Measurements from ENCODE around the gene PMF1. TPM values are rescaled to one million over a fixed set of nuclear protein-coding genes. Genes with fewer than 3 reads are reported as not detected.

Gene PMF1
- total RNA-seq, 1 experiment from 2014 or later = 96.6 TPM

- Histone ChIP-seq H3K4me1 (ENCODE audit: insufficient read depth, low read length, poor library complexity, severe bottlenecking) (peaks cover 13% of the 10 kb centered on the region), H3K27me3 (replicated peaks; ENCODE audit: insufficient read depth, low read depth, low read length, poor library complexity) (no peaks in the 10 kb centered on the region), H3K9me3 (ENCODE audit: low read depth, low read length, poor library complexity, severe bottlenecking) (no peaks in the 10 kb centered on the region), H3K36me3 (ENCODE audit: insufficient read depth, low read length, poor library complexity, severe bottlenecking) (peaks cover 3% of the 10 kb centered on the region), H3K4me3 (ENCODE audit: low read depth, low read length, poor library complexity, severe bottlenecking) (no peak overlapping the region), H3K27ac (ENCODE audit: low read depth, low read length, poor library complexity, severe bottlenecking) (no peak overlapping the region)
- CTCF ChIA-PET = no interaction called here
- intact Hi-C loops (cut with micrococcal nuclease; ENCODE audit: unreplicated experiment) = no loop called here
- POLR2A ChIA-PET (ENCODE audit: low non-redundant PET) = no interaction called here
- no peak for DNase-seq (ENCODE audit: low spot score)
- no TSS peak for BruUV-seq (replicated peaks)
- TF ChIP-seq, protein P1, sequence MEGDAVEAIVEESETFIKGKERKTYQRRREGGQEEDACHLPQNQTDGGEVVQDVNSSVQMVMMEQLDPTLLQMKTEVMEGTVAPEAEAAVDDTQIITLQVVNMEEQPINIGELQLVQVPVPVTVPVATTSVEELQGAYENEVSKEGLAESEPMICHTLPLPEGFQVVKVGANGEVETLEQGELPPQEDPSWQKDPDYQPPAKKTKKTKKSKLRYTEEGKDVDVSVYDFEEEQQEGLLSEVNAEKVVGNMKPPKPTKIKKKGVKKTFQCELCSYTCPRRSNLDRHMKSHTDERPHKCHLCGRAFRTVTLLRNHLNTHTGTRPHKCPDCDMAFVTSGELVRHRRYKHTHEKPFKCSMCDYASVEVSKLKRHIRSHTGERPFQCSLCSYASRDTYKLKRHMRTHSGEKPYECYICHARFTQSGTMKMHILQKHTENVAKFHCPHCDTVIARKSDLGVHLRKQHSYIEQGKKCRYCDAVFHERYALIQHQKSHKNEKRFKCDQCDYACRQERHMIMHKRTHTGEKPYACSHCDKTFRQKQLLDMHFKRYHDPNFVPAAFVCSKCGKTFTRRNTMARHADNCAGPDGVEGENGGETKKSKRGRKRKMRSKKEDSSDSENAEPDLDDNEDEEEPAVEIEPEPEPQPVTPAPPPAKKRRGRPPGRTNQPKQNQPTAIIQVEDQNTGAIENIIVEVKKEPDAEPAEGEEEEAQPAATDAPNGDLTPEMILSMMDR (conservative IDR thresholded peaks at IDR 0.05; ENCODE audit: low read depth, low read length) = no peak
- no peak for TF ChIP-seq EZH2 (IDR thresholded peaks at IDR 0.05; ENCODE audit: borderline replicate concordance, low read depth, low read length, poor library complexity, severe bottlenecking)
Measured at GRCh38 chr1:156196445-156196844, 16.4 kb upstream of the PMF1 start.

GRCh38 chr1:156198831-156199349, 13.9 kb upstream of the PMF1 start:
- H3K27me3 ChIP-seq (replicated peaks; ENCODE audit: insufficient read depth, low read depth, low read length, poor library complexity) = no peaks in the 10 kb centered on the region
- no TSS peak for BruUV-seq (replicated peaks)
- TF ChIP-seq, protein P1 (conservative IDR thresholded peaks at IDR 0.05; ENCODE audit: low read depth, low read length) = no peak
- TF ChIP-seq EZH2 (IDR thresholded peaks at IDR 0.05; ENCODE audit: borderline replicate concordance, low read depth, low read length, poor library complexity, severe bottlenecking) = no peak
- no peak overlapping the region for H3K27ac ChIP-seq (ENCODE audit: low read depth, low read length, poor library complexity, severe bottlenecking)
- ChIA-PET CTCF (no interaction called here), POLR2A (ENCODE audit: low non-redundant PET) (no interaction called here)
- H3K4me1 ChIP-seq (ENCODE audit: insufficient read depth, low read length, poor library complexity, severe bottlenecking) = peaks cover 6% of the 10 kb centered on the region
- no peaks in the 10 kb centered on the region for H3K9me3 ChIP-seq (ENCODE audit: low read depth, low read length, poor library complexity, severe bottlenecking)
- peaks cover 3% of the 10 kb centered on the region for H3K36me3 ChIP-seq (ENCODE audit: insufficient read depth, low read length, poor library complexity, severe bottlenecking)
- H3K4me3 ChIP-seq (ENCODE audit: low read depth, low read length, poor library complexity, severe bottlenecking) = no peak overlapping the region
- intact Hi-C loops (cut with micrococcal nuclease; ENCODE audit: unreplicated experiment) = no loop called here
- no peak for DNase-seq (ENCODE audit: low spot score)

GRCh38 chr1:156200044-156200443, 12.8 kb upstream of the PMF1 start:
- CTCF ChIA-PET = interaction anchor here (0.6 kb wide), 1 partner anchor 28 kb away, joined by 6 read pairs; no protein-coding TSS in a partner anchor
- no peaks in the 10 kb centered on the region for H3K9me3 ChIP-seq (ENCODE audit: low read depth, low read length, poor library complexity, severe bottlenecking)
- POLR2A ChIA-PET (ENCODE audit: low non-redundant PET) = no interaction called here
- no peak for DNase-seq (ENCODE audit: low spot score)
- BruUV-seq (replicated peaks) = no TSS peak
- H3K27me3 ChIP-seq (replicated peaks; ENCODE audit: insufficient read depth, low read depth, low read length, poor library complexity) = no peaks in the 10 kb centered on the region
- peaks cover 3% of the 10 kb centered on the region for H3K36me3 ChIP-seq (ENCODE audit: insufficient read depth, low read length, poor library complexity, severe bottlenecking)
- intact Hi-C loops (cut with micrococcal nuclease; ENCODE audit: unreplicated experiment) = no loop called here
- no peaks in the 10 kb centered on the region for H3K4me1 ChIP-seq (ENCODE audit: insufficient read depth, low read length, poor library complexity, severe bottlenecking)
- no peak for TF ChIP-seq EZH2 (IDR thresholded peaks at IDR 0.05; ENCODE audit: borderline replicate concordance, low read depth, low read length, poor library complexity, severe bottlenecking)
- TF ChIP-seq, protein P1 (conservative IDR thresholded peaks at IDR 0.05; ENCODE audit: low read depth, low read length) = no peak
- no peak overlapping the region for H3K27ac ChIP-seq (ENCODE audit: low read depth, low read length, poor library complexity, severe bottlenecking)
- H3K4me3 ChIP-seq (ENCODE audit: low read depth, low read length, poor library complexity, severe bottlenecking) = no peak overlapping the region

All from A673 (cell line).